A549 (cell line): ENCODE data around the gene ANKRD12.

Experiments
- CBX2 ChIP-seq: fragments of 200-600 bp; sonication (generic); IDR thresholded peaks from 2 replicates; pipeline ENCODE4 v1.6.1; 2016; ENCODE audit warnings: low read depth, mild to moderate bottlenecking, borderline replicate concordance
- CHD2 ChIP-seq: fragments of 150-350 bp; IDR thresholded peaks from 2 replicates; pipeline ENCODE4 v1.6.1; 2014; ENCODE audit warnings: low read length; ENCODE audit not compliant: partially characterized antibody
- CTCF ChIP-seq: fragments of >200 bp; sonication (Bioruptor Twin); formaldehyde crosslinking; IDR thresholded peaks from 3 replicates; pipeline ENCODE4 v1.5.1; 2016
- EP300 ChIP-seq, 2 experiments: fragments of >200 bp; sonication (Bioruptor Twin); formaldehyde crosslinking; IDR thresholded peaks; 2 replicates in 1 of 2; 3 replicates in 1 of 2; pipeline ENCODE4 v1.6.1; 2016 to 2017
- HOXB13 ChIP-seq: fragments of 250-450 bp; sonication (Bioruptor Pico); IDR thresholded peaks from 2 replicates; pipeline ENCODE4 v1.5.0; 2020; ENCODE audit warnings: low read depth, mild to moderate bottlenecking, moderate library complexity
- POLR2A ChIP-seq: IDR thresholded peaks from 2 replicates; pipeline ENCODE4 v1.6.1; 2012; ENCODE audit warnings: mild to moderate bottlenecking, low read length
- RFX5 ChIP-seq: fragments of 450-650 bp; IDR thresholded peaks from 2 replicates; pipeline ENCODE4 v1.7.1; 2014; ENCODE audit warnings: antibody characterized with exemption, mild to moderate bottlenecking, moderate library complexity

DNA sequence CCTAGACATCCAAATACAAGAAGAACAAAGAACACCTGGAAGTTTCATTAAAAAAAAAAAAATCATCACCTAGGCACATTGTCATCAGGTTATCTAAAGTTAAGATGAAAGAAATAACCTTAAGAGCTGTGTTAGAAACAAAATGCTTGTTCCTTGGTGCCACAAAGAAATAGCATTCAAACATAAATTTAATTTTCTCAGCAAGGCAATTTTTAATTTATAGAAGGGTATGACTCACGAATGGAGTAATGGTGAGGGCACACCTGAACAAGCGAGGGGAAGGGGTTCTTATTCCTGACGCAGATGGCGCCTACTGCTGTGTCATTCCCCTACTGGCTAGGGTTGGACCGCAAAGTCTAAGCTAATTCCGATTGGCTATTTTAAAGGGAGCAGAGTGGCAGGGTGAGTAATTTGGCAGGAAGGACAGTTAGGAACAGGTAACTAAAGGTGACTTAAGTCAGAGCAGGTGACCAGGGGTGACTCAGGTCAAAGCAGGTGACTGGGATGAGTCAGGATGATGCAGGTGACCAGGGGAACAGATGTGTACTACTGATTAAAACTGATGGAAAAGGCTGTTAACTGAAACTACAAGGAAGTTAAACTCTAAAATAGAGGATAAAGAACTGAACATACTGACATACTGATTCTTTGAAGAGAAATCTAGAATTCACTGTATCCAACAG, 167.9 kb downstream of the ANKRD12 start:
- TF ChIP-seq CBX2 (no peak), HOXB13 (CRISPR knock-in tag) (no peak), CTCF (no peak), POLR2A (no peak), EP300 (IDR thresholded peaks at IDR 0.05) (no peak), RFX5 (no peak), CHD2 (no peak)
